KMS-11 (cell line): ENCODE data around the gene BTAF1.

Source experiments
- H2AFZ ChIP-seq: fragments of 200-600 bp; sonication (generic); 2 replicates; pipeline ENCODE4 v1.6.1; 2016; ENCODE audit warnings: antibody characterized with exemption, mixed run types, low read depth
- H3K27ac ChIP-seq: fragments of 200-600 bp; sonication (generic); 2 replicates; pipeline ENCODE4 v1.6.1; 2016; ENCODE audit warnings: mild to moderate bottlenecking, mixed run types
- H3K27me3 ChIP-seq: fragments of 200-600 bp; sonication (generic); 2 replicates; pipeline ENCODE4 v1.6.1; 2017; ENCODE audit warnings: mild to moderate bottlenecking, low read depth, mixed run types, moderate library complexity; ENCODE audit not compliant: insufficient read depth
- H3K36me3 ChIP-seq: fragments of 200-600 bp; sonication (generic); 2 replicates; pipeline ENCODE4 v1.6.1; 2017; ENCODE audit warnings: mild to moderate bottlenecking, mixed run types; ENCODE audit not compliant: insufficient read depth
- H3K4me1 ChIP-seq: fragments of 200-600 bp; sonication (generic); 2 replicates; pipeline ENCODE4 v1.6.1; 2016; ENCODE audit warnings: mild to moderate bottlenecking, low read depth, mixed run types; ENCODE audit not compliant: poor library complexity, severe bottlenecking
- H3K4me2 ChIP-seq: fragments of 200-600 bp; sonication (generic); 2 replicates; pipeline ENCODE4 v1.7.0; 2016; ENCODE audit warnings: mild to moderate bottlenecking, mixed run types
- H3K4me3 ChIP-seq: fragments of 200-600 bp; sonication (generic); IDR thresholded peaks from 2 replicates; pipeline ENCODE4 v1.6.1; 2017; ENCODE audit warnings: low read depth, low read length, mixed read lengths; ENCODE audit not compliant: insufficient read depth
- H3K79me2 ChIP-seq: fragments of 200-600 bp; sonication (generic); 2 replicates; pipeline ENCODE4 v1.6.1; 2016; ENCODE audit warnings: low read depth, mixed run types; ENCODE audit not compliant: insufficient read depth
- H3K9ac ChIP-seq: fragments of 200-600 bp; sonication (generic); 2 replicates; pipeline ENCODE4 v1.6.1; 2016; ENCODE audit warnings: mild to moderate bottlenecking, mixed run types
- H4K20me1 ChIP-seq: fragments of 200-600 bp; sonication (generic); 2 replicates; pipeline ENCODE4 v1.6.1; 2016; ENCODE audit warnings: mild to moderate bottlenecking, mixed run types; ENCODE audit not compliant: insufficient read depth
- CTCF ChIP-seq: fragments of 200-600 bp; sonication (generic); conservative IDR thresholded peaks from 2 replicates; pipeline ENCODE4 v1.6.1; 2017; ENCODE audit warnings: low read depth, mild to moderate bottlenecking, antibody characterized with exemption, low read length, moderate library complexity, mixed read lengths

The BTAF1 gene

DNA sequence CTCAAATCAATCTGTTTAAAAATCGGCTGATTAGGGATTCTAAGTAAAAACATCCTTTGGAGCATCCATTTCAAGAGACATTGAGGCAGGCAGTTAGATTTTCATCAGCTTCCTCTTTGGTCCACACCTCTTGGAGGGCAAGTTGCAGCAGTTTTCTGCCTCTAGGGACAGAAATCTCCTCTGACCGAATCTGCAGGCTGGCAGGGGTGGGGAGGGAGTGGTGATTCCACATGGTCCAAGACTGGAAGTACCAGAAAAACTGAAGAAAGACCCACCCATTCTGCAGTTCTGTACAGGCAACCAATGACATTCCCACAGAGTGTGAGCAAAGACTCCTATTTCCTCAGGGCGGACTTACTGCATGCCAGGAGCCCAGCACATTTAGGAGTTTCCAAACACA lies 43.3 kb upstream of the BTAF1 start:
- H3K79me2 ChIP-seq, result no peaks in the 10 kb centered on the region
- no peak overlapping the region for H3K9ac ChIP-seq
- H3K27me3 ChIP-seq, result no peaks in the 10 kb centered on the region
- H2AFZ ChIP-seq, result no peak overlapping the region
- no peak overlapping the region for H3K4me2 ChIP-seq
- no peaks in the 10 kb centered on the region for H4K20me1 ChIP-seq
- H3K27ac ChIP-seq, result no peak overlapping the region
- TF ChIP-seq CTCF, result no peak
- no peaks in the 10 kb centered on the region for H3K36me3 ChIP-seq
- no peak overlapping the region for H3K4me3 ChIP-seq
- H3K4me1 ChIP-seq, result no peaks in the 10 kb centered on the region

- H3K9ac ChIP-seq, result no peak overlapping the region
- no peaks in the 10 kb centered on the region for H3K79me2 ChIP-seq
- no peak overlapping the region for H3K27ac ChIP-seq
- no peaks in the 10 kb centered on the region for H3K27me3 ChIP-seq
- no peaks in the 10 kb centered on the region for H3K4me1 ChIP-seq
- no peak overlapping the region for H3K4me2 ChIP-seq
- H3K36me3 ChIP-seq, result no peaks in the 10 kb centered on the region
- no peak for TF ChIP-seq CTCF
- H4K20me1 ChIP-seq, result no peaks in the 10 kb centered on the region
- no peak overlapping the region for H2AFZ ChIP-seq
- no peak overlapping the region for H3K4me3 ChIP-seq
Measured at GRCh38 chr10:91883549-91884444, 39.8 kb upstream of the BTAF1 start.

DNA sequence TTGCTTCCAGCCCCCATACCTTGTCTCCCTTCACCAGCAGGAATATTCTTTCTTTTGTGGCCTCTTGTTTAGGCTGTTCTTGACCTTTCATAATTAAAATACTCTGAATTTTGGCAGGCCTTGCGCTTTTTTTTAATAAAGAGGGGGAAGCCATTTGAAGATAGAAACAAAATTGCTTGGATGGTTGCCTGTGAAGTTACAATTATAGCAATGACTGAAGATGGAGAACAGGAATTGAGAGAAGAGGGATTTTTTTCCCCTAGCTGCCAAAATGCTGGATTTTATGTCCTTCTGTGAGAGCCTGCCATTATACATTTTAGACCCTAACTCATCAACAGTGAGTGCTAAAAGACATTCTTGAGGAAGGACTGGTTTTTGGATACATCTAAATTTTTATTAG lies 39.0 kb upstream of the BTAF1 start:
- H3K4me3 ChIP-seq, result no peak overlapping the region
- no peak for TF ChIP-seq CTCF
- H3K27ac ChIP-seq, result no peak overlapping the region
- no peaks in the 10 kb centered on the region for H3K79me2 ChIP-seq
- no peak overlapping the region for H2AFZ ChIP-seq
- H4K20me1 ChIP-seq, result no peaks in the 10 kb centered on the region
- no peak overlapping the region for H3K9ac ChIP-seq
- H3K4me1 ChIP-seq, result no peaks in the 10 kb centered on the region
- H3K36me3 ChIP-seq, result no peaks in the 10 kb centered on the region
- H3K27me3 ChIP-seq, result no peaks in the 10 kb centered on the region
- H3K4me2 ChIP-seq, result no peak overlapping the region

- H3K9ac ChIP-seq, result no peak overlapping the region
- TF ChIP-seq CTCF, result no peak
- H3K4me1 ChIP-seq, result no peaks in the 10 kb centered on the region
- no peaks in the 10 kb centered on the region for H3K36me3 ChIP-seq
- H3K27ac ChIP-seq, result no peak overlapping the region
- H3K4me3 ChIP-seq, result no peak overlapping the region
- no peaks in the 10 kb centered on the region for H4K20me1 ChIP-seq
- no peaks in the 10 kb centered on the region for H3K27me3 ChIP-seq
- no peaks in the 10 kb centered on the region for H3K79me2 ChIP-seq
- H3K4me2 ChIP-seq, result no peak overlapping the region
- H2AFZ ChIP-seq, result no peak overlapping the region
Measured at GRCh38 chr10:91885362-91886079, 38.0 kb upstream of the BTAF1 start.
